K562 (cell line): ENCODE measurements around the gene SEL1L. TPM values are rescaled to one million over a fixed set of nuclear protein-coding genes. Genes with fewer than 3 reads are reported as not detected.

Source experiments
- ATAC-seq: fragments of 200-7000 bp; cut with Tn5 transposase; 3 replicates; pipeline ENCODE4 v1.9.1; 2020; ENCODE audit warnings: moderate library complexity
- BruUV-seq: library from RNA; stranded (reverse); fragments of 400-500 nt; replicated peaks from 2 replicates; lab custom pipeline; 2021; lab: Mats Ljungman, UMichigan
- CTCF ChIA-PET: fragments of 300-600 bp; formaldehyde crosslinking; extraction: SDS; loops from one replicate; lab custom pipeline; 2021; ENCODE audit warnings: low intra/inter-chr PET ratio; lab: Yijun Ruan, JAX
- POLR2A ChIA-PET: fragments of 300-600, 350-650 bp; sonication (Branson Sonifier 250); formaldehyde crosslinking; extraction: SDS; loops from one replicate; lab custom pipeline; 2021; ENCODE audit warnings: antibody characterized with exemption, inconsistent platforms; lab: Yijun Ruan, JAX
- DNase-seq, 4 experiments: peaks; one replicate each; pipeline versions ENCODE4 v3.0.0 to v3.0.0-alpha.2; 2011 to 2018; ENCODE audit warnings: low spot score in 3 of 4, mixed read lengths in 3 of 4; ENCODE audit errors: extremely low read depth in 1 of 4
- FAIRE-seq: peaks from 2 replicates; lab custom pipeline; 2011; peaks lifted over from hg19 to GRCh38; lab: Jason Lieb, UNC
- H2AFZ ChIP-seq: 2 replicates; pipeline ENCODE4 v1.6.0; 2011; ENCODE audit warnings: low read depth, low read length, control low read depth, inconsistent platforms
- H3K27ac ChIP-seq: fragments of 200-600 bp; 3 replicates; pipeline ENCODE4 v1.8.0; 2011; ENCODE audit warnings: low read depth, mild to moderate bottlenecking, control low read depth, inconsistent platforms, low read length, moderate library complexity, mixed read lengths; ENCODE audit errors: extremely low read depth
- H3K27me3 ChIP-seq, 2 experiments: fragments of 300-600 bp in 1 of 2; 2 replicates in 1 of 2; 3 replicates in 1 of 2; pipeline versions ENCODE4 v1.6.0 to v1.8.0; 2011; ENCODE audit warnings: inconsistent platforms in 2 of 2, low read length in 2 of 2, mild to moderate bottlenecking in 1 of 2, mixed read lengths in 1 of 2, moderate library complexity in 1 of 2; ENCODE audit not compliant: control insufficient read depth in 2 of 2, insufficient read depth in 2 of 2
- H3K36me3 ChIP-seq: fragments of 300-600 bp; 3 replicates; pipeline ENCODE4 v1.8.0; 2011; ENCODE audit warnings: mild to moderate bottlenecking, low read length, inconsistent platforms; ENCODE audit not compliant: control insufficient read depth, insufficient read depth
- H3K4me1 ChIP-seq, 2 experiments: fragments of 200-600 bp in 1 of 2; replicated peaks in 1 of 2; 2 replicates in 1 of 2; 3 replicates in 1 of 2; pipeline versions ENCODE4 v1.5.1 to v1.8.0; 2011; ENCODE audit warnings: inconsistent platforms in 2 of 2, low read length in 2 of 2, mild to moderate bottlenecking in 1 of 2, mixed read lengths in 1 of 2, moderate library complexity in 1 of 2; ENCODE audit not compliant: control insufficient read depth in 2 of 2, insufficient read depth in 2 of 2
- H3K4me2 ChIP-seq: 2 replicates; pipeline ENCODE4 v1.6.1; 2011; ENCODE audit warnings: low read length, control low read depth, inconsistent platforms, mixed read lengths; ENCODE audit not compliant: insufficient read depth
- H3K4me3 ChIP-seq: fragments of 200-600 bp; sonication (generic), shearing (Covaris generic); 2 replicates; pipeline ENCODE4 v1.5.1; 2016; ENCODE audit warnings: control low read depth, inconsistent platforms
- H3K79me2 ChIP-seq: fragments of 200-600 bp; 3 replicates; pipeline ENCODE4 v1.8.0; 2011; ENCODE audit warnings: low read length, inconsistent platforms; ENCODE audit not compliant: control insufficient read depth, insufficient read depth
- H3K9ac ChIP-seq, 2 experiments: 2 replicates each; pipeline versions ENCODE4 v1.6.0 to v1.6.1; 2011; ENCODE audit warnings: low read depth in 2 of 2, low read length in 2 of 2, control low read depth in 1 of 2, inconsistent platforms in 1 of 2, mild to moderate bottlenecking in 1 of 2, mixed read lengths in 1 of 2; ENCODE audit not compliant: insufficient read depth in 1 of 2
- H3K9me1 ChIP-seq: one replicate; pipeline ENCODE4 v1.6.0; 2011; ENCODE audit warnings: inconsistent platforms, mild to moderate bottlenecking, low read length, moderate library complexity; ENCODE audit not compliant: control insufficient read depth, insufficient read depth
- H3K9me3 ChIP-seq: replicated peaks from 2 replicates; pipeline ENCODE4 v1.5.1; 2011; ENCODE audit warnings: low read depth, low read length, inconsistent platforms; ENCODE audit not compliant: control insufficient read depth, insufficient read depth
- H4K20me1 ChIP-seq: replicated peaks from 2 replicates; pipeline ENCODE4 v1.6.1; 2011; ENCODE audit warnings: low read length, inconsistent platforms, mixed read lengths; ENCODE audit not compliant: control insufficient read depth, insufficient read depth
- ARNT ChIP-seq, 2 experiments: fragments of 450-650 bp; IDR thresholded peaks; 2 replicates each; pipeline ENCODE4 v1.6.1; 2016; ENCODE audit warnings: mild to moderate bottlenecking in 1 of 2
- CBFA2T2 ChIP-seq: fragments of 450-650 bp; conservative IDR thresholded peaks from 2 replicates; pipeline ENCODE4 v1.6.1; 2017; ENCODE audit warnings: mild to moderate bottlenecking
- CGGBP1 ChIP-seq: fragments of 250-450 bp; sonication (Bioruptor Pico); IDR thresholded peaks from 2 replicates; pipeline ENCODE4 v1.9.0; 2021; ENCODE audit warnings: mild to moderate bottlenecking
- GATAD2A ChIP-seq: fragments of 450-650 bp; IDR thresholded peaks from 2 replicates; pipeline ENCODE4 v1.6.1; 2017
- ID3 ChIP-seq, 2 experiments: fragments of 250-450 bp in 1 of 2; fragments of 450-650 bp in 1 of 2; sonication (Bioruptor Pico) in 1 of 2; IDR thresholded peaks; 2 replicates each; pipeline versions ENCODE4 v1.6.1 to v1.8.0; 2016 to 2021; ENCODE audit warnings: mild to moderate bottlenecking in 2 of 2, moderate library complexity in 2 of 2, missing compliant biosample characterization in 1 of 2, missing genetic modification characterization in 1 of 2
- MECOM ChIP-seq: fragments of 250-450 bp; sonication (Bioruptor Pico); IDR thresholded peaks from 2 replicates; pipeline ENCODE4 v1.8.0; 2022; ENCODE audit warnings: inconsistent platforms
- MNT ChIP-seq, 2 experiments: fragments of 450-650 bp; conservative IDR thresholded peaks; 2 replicates each; pipeline ENCODE4 v1.6.1; 2017; ENCODE audit warnings: mild to moderate bottlenecking in 2 of 2, moderate library complexity in 2 of 2
- NR2C2 ChIP-seq, 2 experiments: fragments of 200-800 bp in 1 of 2; sonication (Bioruptor generic) in 1 of 2; sonication (generic) in 1 of 2; formaldehyde crosslinking in 1 of 2; IDR thresholded peaks; 2 replicates each; pipeline versions ENCODE4 v1.6.1 to v1.8.0; 2016 to 2022; ENCODE audit warnings: mild to moderate bottlenecking in 1 of 2, missing compliant biosample characterization in 1 of 2, missing genetic modification characterization in 1 of 2, missing genetic modification reagents in 1 of 2
- POLR2AphosphoS2 ChIP-seq: IDR thresholded peaks from 2 replicates; pipeline ENCODE4 v1.6.1; 2012; ENCODE audit warnings: low read length, improper control_type of control experiment
- POU5F1 ChIP-seq: fragments of 150-350 bp; IDR thresholded peaks from 2 replicates; pipeline ENCODE4 v1.6.1; 2014; ENCODE audit warnings: borderline replicate concordance, low read length, low read depth, mild to moderate bottlenecking; ENCODE audit not compliant: partially characterized antibody
- RAD21 ChIP-seq, 2 experiments: fragments of 250-450 bp in 1 of 2; fragments of 450-650 bp in 1 of 2; sonication (Bioruptor Pico) in 1 of 2; formaldehyde crosslinking in 1 of 2; IDR thresholded peaks in 1 of 2; conservative IDR thresholded peaks in 1 of 2; 2 replicates each; pipeline versions ENCODE4 v1.4.0 to v1.8.0; 2020 to 2022; ENCODE audit warnings: mild to moderate bottlenecking in 2 of 2, moderate library complexity in 1 of 2
- TBP ChIP-seq: optimal IDR thresholded peaks from 2 replicates; pipeline ENCODE3; 2011; ENCODE audit warnings: low read depth, low read length, improper control_type of control experiment
- ZNF449 ChIP-seq: fragments of 250-450 bp; sonication (Bioruptor Pico); IDR thresholded peaks from 2 replicates; pipeline ENCODE4 v1.8.0; 2022; ENCODE audit warnings: moderate library complexity, mild to moderate bottlenecking, inconsistent platforms
- ZZZ3 ChIP-seq: fragments of 450-650 bp; IDR thresholded peaks from 2 replicates; pipeline ENCODE4 v1.6.1; 2016; ENCODE audit warnings: antibody characterized with exemption, mild to moderate bottlenecking, moderate library complexity
- WGBS: fragments of 100-300 bp; shearing (Covaris generic); methylation state at CpG from one replicate; pipeline ENCODE4 v1.1.6; 2016; ENCODE audit warnings: low coverage, mixed read lengths; ENCODE audit not compliant: insufficient coverage; ENCODE audit errors: missing lambda C conversion rate; 5-methylcytosine and 5-hydroxymethylcytosine counted together
- in situ Hi-C: fragments of 300-500 bp; cut with MboI; formaldehyde crosslinking; loops from 4 replicates; pipeline ENCODE4 v1.15.0; 2018; ENCODE audit warnings: inconsistent platforms, mixed read lengths
- intact Hi-C: fragments of 100-400 bp; cut with micrococcal nuclease; formaldehyde crosslinking; loops from 2 replicates; pipeline ENCODE4 v1.14.2; 2022
- polyA plus RNA-seq, 8 experiments: library from polyadenylated mRNA; depleted of rRNA in 4 of 8; stranded (reverse) in 5 of 8; unstranded in 3 of 8; fragments of >200 nt; fragmentation: Nextera tagmentation in 2 of 8; fragmentation: Illumina TruSeq in 1 of 8; extraction: Ambion mirVana in 2 of 8; extraction: Trizol in 1 of 8; gene quantifications; 2 replicates each; pipeline versions ENCODE4 v1.2.1 to v1.2.3, GENCODE V29; 2011 to 2014; ENCODE audit warnings: inconsistent platforms in 1 of 8, missing spikeins in 1 of 8
- total RNA-seq, 7 experiments: library from RNA; depleted of rRNA in 6 of 7; stranded (reverse); fragments of >200 nt in 6 of 7; fragmentation: Illumina TruSeq in 2 of 7; extraction: Trizol in 2 of 7; gene quantifications; 2 replicates each; pipeline versions ENCODE4 v1.2.1 to v1.2.3, GENCODE V29; 2011 to 2021; ENCODE audit warnings: low replicate concordance in 1 of 7

The SEL1L gene
- total and polyA plus RNA-seq, 9 of the 15 experiments (the other 6 are each of a cell fraction or from before 2014, with no cell fraction given), result 7.7 to 21.1 (median 13.6) TPM

- TF ChIP-seq CGGBP1 (CRISPR knock-in tag) (no peak), NR2C2 (CRISPR knock-in tag; IDR thresholded peaks at IDR 0.05) (no peak), NR2C2 (tag; IDR thresholded peaks at IDR 0.05) (peak; percentile 59)
Measured at GRCh38 chr14:81427348-81428058, 106.2 kb downstream of the SEL1L start (continued).

- H3K27me3 ChIP-seq, result no peaks in the 10 kb centered on the region
- no TSS peak for BruUV-seq
- no peaks in the 10 kb centered on the region for H4K20me1 ChIP-seq
- peaks cover 96% of the 10 kb centered on the region for H3K79me2 ChIP-seq
- POLR2A ChIA-PET, result no interaction called here
- H3K9me1 ChIP-seq, result no peaks in the 10 kb centered on the region
- peak; percentile 81 for FAIRE-seq
- peak overlapping the region; percentile 87 for H3K27ac ChIP-seq
- peak overlapping the region; percentile 71 for H3K4me2 ChIP-seq
- ATAC-seq, result peak; percentile 55
- CTCF ChIA-PET, result no interaction called here
- 0% methylated on average over 3 of the region's 6 CpGs for WGBS
- H3K36me3 ChIP-seq, result peaks cover 78% of the 10 kb centered on the region
- peak overlapping the region; percentile 68 to 77; a peak in 3 of 4 replicates for H3K9ac ChIP-seq
- peak overlapping the region; percentile 40; the same call in 1 of the 2 replicates for H2AFZ ChIP-seq
- DNase-seq, result peak in 2 of 4 experiments; percentile 71 to 84
- H3K4me3 ChIP-seq, result peak overlapping the region; percentile 3; the same call in 1 of the 2 replicates
- intact Hi-C loops (no loop called here), in situ Hi-C loops (no loop called here)
- peaks cover 12 to 48% of the 10 kb centered on the region in 2 experiments; a peak in 4 of 5 replicates for H3K4me1 ChIP-seq
- H3K9me3 ChIP-seq, result peaks cover 3% of the 10 kb centered on the region; the same call in 1 of the 2 replicates
- TF ChIP-seq MECOM (CRISPR knock-in tag) (0 out of 2 replicates have a peak, but pooled peaks have one; percentile 53), ID3 (CRISPR knock-in tag; IDR thresholded peaks at IDR 0.05) (no peak), ID3 (tag; IDR thresholded peaks at IDR 0.05) (0 out of 2 replicates have a peak, but pooled peaks have one; percentile 34), MNT (conservative IDR thresholded peaks at IDR 0.05) (peak in 1 of 2 experiments; percentile 67; a peak in 2 of 4 replicates), TBP (peak; percentile 35), ZNF449 (no peak), ARNT (IDR thresholded peaks at IDR 0.05) (no peak), RAD21 (CRISPR knock-in tag; conservative IDR thresholded peaks at IDR 0.05 in 1 of 2, IDR thresholded peaks at IDR 0.05 in 1 of 2) (peak in 1 of 2 experiments; percentile 19; a peak in 2 of 4 replicates), ZZZ3 (no peak), GATAD2A (no peak), POU5F1 (no peak), CBFA2T2 (peak; percentile 76), POLR2AphosphoS2 (no peak)
Measured at GRCh38 chr14:81423504-81423903, 110.1 kb downstream of the SEL1L start.
